Colonic mucosa (tissue), 4 donors: Measurements from ENCODE around the gene AGGF1. TPM values are rescaled to one million over a fixed set of nuclear protein-coding genes. Genes with fewer than 3 reads are reported as not detected.

Experiments used
- DNase-seq: peaks from one replicate; pipeline ENCODE4 v3.0.0-alpha.2; 2020
- H3K27ac ChIP-seq: fragments of 200-600 bp; one replicate; pipeline ENCODE4 v1.8.0; 2021
- H3K27me3 ChIP-seq: fragments of 200-600 bp; one replicate; pipeline ENCODE4 v1.8.0; 2021
- H3K36me3 ChIP-seq: fragments of 200-600 bp; one replicate; pipeline ENCODE4 v1.8.0; 2021
- H3K4me1 ChIP-seq: fragments of 200-600 bp; one replicate; pipeline ENCODE4 v1.8.0; 2021; ENCODE audit warnings: mild to moderate bottlenecking
- H3K4me3 ChIP-seq: fragments of 200-600 bp; one replicate; pipeline ENCODE4 v1.8.0; 2021
- H3K9ac ChIP-seq, 2 donors: one replicate each; pipeline ENCODE4 v1.7.0; 2013; ENCODE audit warnings: control low read depth in 2 of 2, low read depth in 2 of 2, low read length in 2 of 2
- H3K9me3 ChIP-seq: fragments of 200-600 bp; one replicate; pipeline ENCODE4 v1.8.0; 2021
- intact Hi-C: fragments of 100-400 bp; cut with DNase I; formaldehyde crosslinking; loops from one replicate; pipeline ENCODE4 v1.14.1; 2022
- total RNA-seq, 2 donors: library from RNA; stranded (reverse); fragmentation: NEBNext Ultra II Directional in 1 of 2; extraction: Animal tissue kit (Norgen Biotek cat#: 25700) in 1 of 2; gene quantifications; one replicate each; pipeline ENCODE4 v1.2.1, GENCODE V29; 2021
- TF ChIP-seq, protein P1 (sequence below): fragments of 200-600 bp; IDR thresholded peaks from one replicate; pipeline ENCODE4 v1.8.0; 2022; ENCODE audit warnings: antibody characterized with exemption, mild to moderate bottlenecking
- donor health status: healthy.
- donor health status: DM: no; HTN: no; CAD: no.
- donor health status: DM: no; HTN: no; CAD: no.

The AGGF1 gene
- total RNA-seq, 2 donors from 2014 or later, result 16.9 to 24.6 TPM

DNA sequence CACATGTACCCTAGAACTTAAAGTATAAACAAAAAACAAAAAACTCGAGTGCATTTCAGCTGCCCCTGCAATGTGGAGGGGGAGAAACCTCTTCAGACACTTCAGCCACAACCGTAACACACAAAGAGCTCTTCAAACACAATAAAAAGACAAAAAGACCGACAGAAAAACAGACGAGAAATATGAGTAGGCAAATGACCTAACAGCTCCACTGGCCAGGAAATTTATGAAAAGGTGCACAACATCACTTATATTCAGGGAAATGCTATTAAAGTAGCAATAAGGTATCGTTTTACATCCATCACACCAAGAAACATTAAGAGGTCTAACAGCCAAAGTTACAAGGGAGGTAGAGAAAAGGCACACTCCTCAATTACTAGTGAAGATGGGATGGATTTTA is 50.7 kb downstream of the AGGF1 start:
- Histone ChIP-seq H3K4me1 (no peaks in the 10 kb centered on the region), H3K4me3 (no peak overlapping the region), H3K27ac (no peak overlapping the region), H3K9me3 (no peaks in the 10 kb centered on the region), H3K27me3 (no peaks in the 10 kb centered on the region), H3K36me3 (no peaks in the 10 kb centered on the region), H3K9ac (no peak overlapping the region)
- no peak for DNase-seq
- TF ChIP-seq, protein P1, sequence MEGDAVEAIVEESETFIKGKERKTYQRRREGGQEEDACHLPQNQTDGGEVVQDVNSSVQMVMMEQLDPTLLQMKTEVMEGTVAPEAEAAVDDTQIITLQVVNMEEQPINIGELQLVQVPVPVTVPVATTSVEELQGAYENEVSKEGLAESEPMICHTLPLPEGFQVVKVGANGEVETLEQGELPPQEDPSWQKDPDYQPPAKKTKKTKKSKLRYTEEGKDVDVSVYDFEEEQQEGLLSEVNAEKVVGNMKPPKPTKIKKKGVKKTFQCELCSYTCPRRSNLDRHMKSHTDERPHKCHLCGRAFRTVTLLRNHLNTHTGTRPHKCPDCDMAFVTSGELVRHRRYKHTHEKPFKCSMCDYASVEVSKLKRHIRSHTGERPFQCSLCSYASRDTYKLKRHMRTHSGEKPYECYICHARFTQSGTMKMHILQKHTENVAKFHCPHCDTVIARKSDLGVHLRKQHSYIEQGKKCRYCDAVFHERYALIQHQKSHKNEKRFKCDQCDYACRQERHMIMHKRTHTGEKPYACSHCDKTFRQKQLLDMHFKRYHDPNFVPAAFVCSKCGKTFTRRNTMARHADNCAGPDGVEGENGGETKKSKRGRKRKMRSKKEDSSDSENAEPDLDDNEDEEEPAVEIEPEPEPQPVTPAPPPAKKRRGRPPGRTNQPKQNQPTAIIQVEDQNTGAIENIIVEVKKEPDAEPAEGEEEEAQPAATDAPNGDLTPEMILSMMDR, result no peak
- intact Hi-C loops, result no loop called here

GRCh38 chr5:77082280-77082679 is 52.1 kb downstream of the AGGF1 start:
- DNase-seq, result no peak
- TF ChIP-seq, protein P1, result no peak
- Histone ChIP-seq H3K9ac (no peak overlapping the region), H3K9me3 (no peaks in the 10 kb centered on the region), H3K27ac (no peak overlapping the region), H3K4me1 (no peaks in the 10 kb centered on the region), H3K27me3 (no peaks in the 10 kb centered on the region), H3K4me3 (no peak overlapping the region), H3K36me3 (no peaks in the 10 kb centered on the region)
- intact Hi-C loops, result no loop called here

DNA sequence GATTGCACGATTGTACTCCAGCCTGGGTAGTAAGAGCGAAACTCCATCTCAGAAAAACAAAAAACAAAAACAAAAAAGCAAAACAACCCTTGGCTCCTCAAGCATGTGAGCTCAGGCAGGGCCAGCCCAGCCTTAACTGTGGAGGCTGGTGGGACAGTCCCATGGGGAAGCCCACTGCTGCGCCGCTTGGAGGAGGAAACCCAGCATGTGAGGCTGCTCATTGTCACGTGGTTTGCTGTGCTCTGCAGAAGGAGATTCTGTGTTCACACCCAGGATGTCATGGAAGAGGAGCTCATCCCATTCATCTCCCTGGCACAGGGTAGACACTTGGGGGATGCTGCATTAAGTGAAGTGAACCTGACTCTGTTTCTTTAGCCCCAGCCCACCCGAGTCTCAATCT is 52.9 kb downstream of the AGGF1 start:
- H3K9ac ChIP-seq, result no peak overlapping the region
- no peak overlapping the region for H3K27ac ChIP-seq
- H3K9me3 ChIP-seq, result no peaks in the 10 kb centered on the region
- peaks cover 3% of the 10 kb centered on the region for H3K4me1 ChIP-seq
- TF ChIP-seq, protein P1, result no peak
- H3K4me3 ChIP-seq, result no peak overlapping the region
- no peaks in the 10 kb centered on the region for H3K27me3 ChIP-seq
- no peak for DNase-seq
- H3K36me3 ChIP-seq, result no peaks in the 10 kb centered on the region
- intact Hi-C loops, result no loop called here

- no peaks in the 10 kb centered on the region for H3K27me3 ChIP-seq
- peak overlapping the region; percentile 71 for H3K27ac ChIP-seq
- H3K9ac ChIP-seq, result peak overlapping the region; percentile 81 to 82
- TF ChIP-seq, protein P1, result no peak
- no peaks in the 10 kb centered on the region for H3K36me3 ChIP-seq
- H3K4me1 ChIP-seq, result peaks cover 4% of the 10 kb centered on the region
- peak overlapping the region; percentile 51 for H3K4me3 ChIP-seq
- DNase-seq, result no peak
- intact Hi-C loops, result loop anchor here (5.0 kb wide), 1 partner anchor 54 kb away; the partner anchor contains the start of gene AGGF1
- H3K9me3 ChIP-seq, result no peaks in the 10 kb centered on the region
These were observed 56.1 kb downstream of the AGGF1 start for GRCh38 chr5:77086368-77086688.

GRCh38 chr5:77086689-77087483 is 56.7 kb downstream of the AGGF1 start, which contains the start of gene ZBED3:
ZBED3 (minus strand) TSS chr5:77087285; CDS start chr5:77077878, 9,407 bp downstream.
- Histone ChIP-seq H3K4me1 (peaks cover 4% of the 10 kb centered on the region), H3K4me3 (peak within 1 kb of the TSS; percentile 51), H3K36me3 (no peaks in the 10 kb centered on the region), H3K27me3 (no peaks in the 10 kb centered on the region), H3K27ac (peak within 1 kb of the TSS; percentile 71), H3K9me3 (no peaks in the 10 kb centered on the region), H3K9ac (peak within 1 kb of the TSS; percentile 81 to 82)
- intact Hi-C loops, result loop anchor here (5.0 kb wide), 1 partner anchor 55 kb away; the partner anchor contains the start of gene AGGF1
- TF ChIP-seq, protein P1, result no peak
- peak; percentile 84 for DNase-seq
